Measurements from ENCODE around the gene PPP2R3A. TPM values are rescaled to one million over a fixed set of nuclear protein-coding genes. Genes with fewer than 3 reads are reported as not detected.

PPP2R3A gene
- total and polyA plus RNA-seq, 2 donors (not counting 3 experiments of a cell fraction or from before 2014, with no cell fraction given): 3.3 to 14.6 TPM

DNA sequence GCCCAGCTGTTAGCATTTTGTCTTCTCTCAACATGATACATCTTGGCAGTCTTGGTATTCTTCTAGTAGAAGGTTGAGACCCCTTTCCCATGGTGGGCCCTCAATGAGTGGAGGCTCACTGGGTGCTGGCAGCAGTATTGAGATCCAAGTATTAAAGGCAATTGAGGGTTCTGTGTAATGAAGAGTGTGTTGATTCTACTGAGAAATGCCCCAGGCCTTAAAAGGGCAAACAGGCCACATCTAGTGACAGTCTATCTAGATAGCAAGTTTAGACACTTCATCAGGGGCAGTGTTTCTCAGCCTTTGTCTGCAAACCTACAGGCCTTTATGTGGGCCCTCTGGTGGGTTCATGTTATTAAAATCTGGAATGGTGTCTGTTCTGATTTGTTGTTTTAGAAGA is 9.5 kb downstream of the PPP2R3A start:
- dilution Hi-C loops (cut with MboI; ENCODE audit: extremely low pct_ligation_motif_present, low sequenced_read_pairs) (no loop called here), intact Hi-C loops (cut with micrococcal nuclease) (no loop called here)
- BruUV-seq (replicated peaks): no TSS peak
- H2AFZ ChIP-seq (ENCODE audit: low read depth, low read length): no peak overlapping the region
- H3K4me3 ChIP-seq (replicated peaks in 1 of 3; ENCODE audit: insufficient read depth in 1 of 3, low read depth in 1 of 3, low read length in 3 of 3): no peak overlapping the region
- TF ChIP-seq POLR2A (IDR thresholded peaks at IDR 0.05; ENCODE audit: low read depth, low read length): no peak
- POLR2A ChIA-PET: no interaction called here
- H3K9me1 ChIP-seq (replicated peaks; ENCODE audit: control insufficient read depth, extremely low read depth, insufficient read depth, low read length): no peaks in the 10 kb centered on the region
- CTCF ChIA-PET: interaction anchor here (0.9 kb wide), 1 partner anchor 67 kb away, joined by 4 read pairs; no protein-coding TSS in a partner anchor
- no peak for DNase-seq (ENCODE audit: low read depth, low spot score)
- H3K36me3 ChIP-seq (ENCODE audit: control insufficient read depth in 2 of 2, extremely low read depth in 1 of 2, insufficient read depth in 2 of 2, low read length in 2 of 2): no peaks in the 10 kb centered on the region
- H3K4me2 ChIP-seq (ENCODE audit: insufficient read depth, low read length): no peak overlapping the region
- no peak overlapping the region for H3K9ac ChIP-seq (replicated peaks; ENCODE audit: extremely low read depth, insufficient read depth, low read length)
- no peaks in the 10 kb centered on the region for H3K9me3 ChIP-seq (replicated peaks; ENCODE audit: control insufficient read depth, insufficient read depth, low read length)
- H3K79me2 ChIP-seq (ENCODE audit: control insufficient read depth, insufficient read depth, low read length): peaks cover 2% of the 10 kb centered on the region
- H4K20me1 ChIP-seq (replicated peaks; ENCODE audit: control insufficient read depth, extremely low read depth, insufficient read depth, low read length): peaks cover 2% of the 10 kb centered on the region
- H3K27me3 ChIP-seq (ENCODE audit: control insufficient read depth in 2 of 2, insufficient read depth in 2 of 2, low read length in 2 of 2): no peaks in the 10 kb centered on the region
- FAIRE-seq: no peak
- H3K27ac ChIP-seq (ENCODE audit: insufficient read depth, low read depth, low read length): no peak overlapping the region
- H3K4me1 ChIP-seq (ENCODE audit: control insufficient read depth, extremely low read depth, insufficient read depth, low read length): no peaks in the 10 kb centered on the region

DNA sequence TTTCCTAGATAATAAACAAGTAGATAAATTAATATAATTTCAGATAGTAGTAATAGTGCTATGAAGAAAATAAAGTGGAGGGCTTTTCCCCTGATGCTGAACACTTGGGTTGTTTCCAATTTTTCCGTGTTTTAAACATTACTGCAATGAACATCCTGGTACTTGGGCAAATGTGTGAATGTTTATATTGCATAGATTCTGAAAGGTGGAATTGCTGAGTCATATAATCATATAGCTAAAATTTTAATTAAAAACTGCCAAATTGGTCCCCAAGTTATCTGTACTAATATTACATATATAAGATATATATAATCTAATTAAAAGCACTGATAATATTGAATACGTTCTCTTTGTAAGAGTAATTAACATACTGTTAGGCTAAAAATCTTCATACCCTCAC is 10.0 kb downstream of the PPP2R3A start:
- Histone ChIP-seq H3K9ac (replicated peaks; ENCODE audit: extremely low read depth, insufficient read depth, low read length) (no peak overlapping the region), H3K9me3 (replicated peaks; ENCODE audit: control insufficient read depth, insufficient read depth, low read length) (no peaks in the 10 kb centered on the region), H4K20me1 (replicated peaks; ENCODE audit: control insufficient read depth, extremely low read depth, insufficient read depth, low read length) (peaks cover 2% of the 10 kb centered on the region), H2AFZ (ENCODE audit: low read depth, low read length) (no peak overlapping the region), H3K9me1 (replicated peaks; ENCODE audit: control insufficient read depth, extremely low read depth, insufficient read depth, low read length) (no peaks in the 10 kb centered on the region), H3K79me2 (ENCODE audit: control insufficient read depth, insufficient read depth, low read length) (peaks cover 2% of the 10 kb centered on the region), H3K4me3 (replicated peaks in 1 of 3; ENCODE audit: insufficient read depth in 1 of 3, low read depth in 1 of 3, low read length in 3 of 3) (no peak overlapping the region), H3K36me3 (ENCODE audit: control insufficient read depth in 2 of 2, extremely low read depth in 1 of 2, insufficient read depth in 2 of 2, low read length in 2 of 2) (no peaks in the 10 kb centered on the region), H3K27me3 (ENCODE audit: control insufficient read depth in 2 of 2, insufficient read depth in 2 of 2, low read length in 2 of 2) (no peaks in the 10 kb centered on the region), H3K27ac (ENCODE audit: insufficient read depth, low read depth, low read length) (no peak overlapping the region), H3K4me2 (ENCODE audit: insufficient read depth, low read length) (no peak overlapping the region), H3K4me1 (ENCODE audit: control insufficient read depth, extremely low read depth, insufficient read depth, low read length) (no peaks in the 10 kb centered on the region)
- dilution Hi-C loops (cut with MboI; ENCODE audit: extremely low pct_ligation_motif_present, low sequenced_read_pairs) (no loop called here), intact Hi-C loops (cut with micrococcal nuclease) (no loop called here)
- POLR2A ChIA-PET: no interaction called here
- CTCF ChIA-PET: interaction anchor here (0.9 kb wide), 1 partner anchor 67 kb away, joined by 4 read pairs; no protein-coding TSS in a partner anchor
- TF ChIP-seq GATA2 (IDR thresholded peaks at IDR 0.05; ENCODE audit: insufficient read depth, insufficient read length, low read depth, low read length) (no peak), FOS (IDR thresholded peaks at IDR 0.05; ENCODE audit: borderline replicate concordance, insufficient read depth, low read length) (no peak), JUN (IDR thresholded peaks at IDR 0.05; ENCODE audit: borderline replicate concordance, insufficient read depth, insufficient read length, low read depth) (no peak), POLR2AphosphoS5 (IDR thresholded peaks at IDR 0.05; ENCODE audit: insufficient read depth, low read depth, low read length) (no peak), EZH2 (IDR thresholded peaks at IDR 0.05; ENCODE audit: borderline replicate concordance, low read depth, low read length, severe bottlenecking) (no peak)
- TF ChIP-seq, protein P1, sequence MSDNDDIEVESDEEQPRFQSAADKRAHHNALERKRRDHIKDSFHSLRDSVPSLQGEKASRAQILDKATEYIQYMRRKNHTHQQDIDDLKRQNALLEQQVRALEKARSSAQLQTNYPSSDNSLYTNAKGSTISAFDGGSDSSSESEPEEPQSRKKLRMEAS (IDR thresholded peaks at IDR 0.05; ENCODE audit: insufficient read depth, insufficient read length): no peak
- DNase-seq (ENCODE audit: low read depth, low spot score): no peak
- BruUV-seq (replicated peaks): no TSS peak
- FAIRE-seq: no peak

All from endothelial cell of umbilical vein (primary cell).